ENCODE data around the gene GRAMD4.

GRAMD4 gene

GRCh38 chr22:46674906-46675305 is 54.7 kb downstream of the GRAMD4 start:
- DNase-seq, result peak in 1 of 2 experiments; percentile 21

- DNase-seq, result no peak
These were observed 55.3 kb downstream of the GRAMD4 start for GRCh38 chr22:46675479-46675878.

- no peak for DNase-seq
These were observed 55.8 kb downstream of the GRAMD4 start for GRCh38 chr22:46675938-46676337.

- DNase-seq, result no peak
These were observed 56.3 kb downstream of the GRAMD4 start for GRCh38 chr22:46676479-46676878.

DNA sequence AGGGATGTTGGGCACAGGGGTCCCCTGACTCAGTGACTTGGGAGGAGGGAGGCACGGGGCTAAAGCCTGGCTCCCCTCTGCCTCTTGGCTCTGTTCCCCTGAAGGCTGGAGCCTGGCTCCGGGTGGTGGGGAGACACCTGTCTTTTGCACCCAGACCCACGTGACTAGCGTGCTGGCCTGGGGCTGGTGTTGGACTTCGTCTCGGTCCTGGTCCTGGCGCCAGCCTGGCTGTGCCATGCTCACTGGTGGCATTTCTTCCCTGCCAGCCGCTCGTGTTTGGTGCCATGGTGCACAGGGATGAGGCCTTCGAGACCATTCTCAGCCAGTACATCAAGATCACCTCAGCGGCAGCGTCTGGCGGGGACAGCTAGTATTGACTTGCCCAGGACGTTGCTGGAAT is 56.7 kb downstream of the GRAMD4 start:
- DNase-seq, result no peak

GRCh38 chr22:46677323-46678002 is 57.3 kb downstream of the GRAMD4 start:
- no peak for DNase-seq

- DNase-seq, result no peak
These were observed 57.9 kb downstream of the GRAMD4 start for GRCh38 chr22:46678003-46678657.

GRCh38 chr22:46678785-46679700 is 58.9 kb downstream of the GRAMD4 start:
- DNase-seq, result no peak

GRCh38 chr22:46679706-46680269 is 59.6 kb downstream of the GRAMD4 start:
- no peak for DNase-seq

DNA sequence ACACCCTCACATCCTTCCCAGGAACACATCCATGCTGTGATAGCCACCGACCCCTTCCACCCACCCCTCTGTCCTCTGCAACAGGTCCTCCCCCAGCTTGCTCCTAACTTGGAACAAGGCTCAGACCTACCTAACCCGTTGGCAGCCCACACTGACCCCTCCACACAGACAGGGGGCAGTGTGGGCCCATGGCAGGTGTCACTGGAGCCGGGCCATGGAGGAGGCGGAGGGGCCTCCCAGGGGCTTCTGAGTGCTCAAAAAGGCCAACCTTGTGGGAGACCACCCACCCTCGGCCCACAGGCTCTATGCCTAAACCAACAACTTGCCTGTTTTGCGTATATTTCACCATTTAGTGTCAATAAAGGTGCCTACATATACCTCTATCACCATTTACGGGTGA is 60.8 kb downstream of the GRAMD4 start:
- DNase-seq, result no peak

DNA sequence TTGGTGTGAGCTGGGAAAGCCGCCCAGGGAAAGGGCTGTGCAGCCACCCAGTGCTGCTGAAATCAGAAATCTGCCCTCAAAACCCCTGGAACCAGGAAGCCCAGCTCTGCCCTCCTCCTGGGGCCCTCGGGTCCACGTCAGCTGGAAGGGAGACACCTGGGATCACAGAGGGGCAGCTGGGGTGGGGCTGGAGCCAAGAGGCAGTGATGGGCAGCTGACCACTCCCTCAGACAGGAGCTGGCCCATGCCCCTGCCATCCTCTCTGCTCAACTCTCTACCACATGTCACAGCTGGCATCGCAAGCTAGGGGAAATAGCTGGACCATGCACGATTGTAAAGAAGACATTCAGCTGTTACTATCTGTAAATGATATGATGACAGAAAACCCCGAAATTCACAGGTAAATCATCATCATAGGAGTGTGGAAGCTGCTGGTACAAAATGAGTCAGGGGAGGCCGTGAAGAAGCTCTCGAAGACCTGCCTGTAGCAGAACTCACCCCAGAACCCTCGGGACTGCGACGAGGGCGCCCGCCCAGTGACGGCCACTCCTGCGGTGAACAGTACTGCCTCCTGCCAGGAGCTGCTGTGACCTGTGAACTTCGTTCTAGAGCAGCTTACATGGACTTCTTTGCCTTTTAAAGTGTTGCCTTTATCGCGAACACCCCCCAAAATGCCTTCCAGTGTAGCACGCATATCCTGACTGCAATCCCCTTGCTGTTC is 62.0 kb downstream of the GRAMD4 start:
- no peak for DNase-seq

- no peak for DNase-seq
These were observed 64.5 kb downstream of the GRAMD4 start for GRCh38 chr22:46684706-46685105.

DNA sequence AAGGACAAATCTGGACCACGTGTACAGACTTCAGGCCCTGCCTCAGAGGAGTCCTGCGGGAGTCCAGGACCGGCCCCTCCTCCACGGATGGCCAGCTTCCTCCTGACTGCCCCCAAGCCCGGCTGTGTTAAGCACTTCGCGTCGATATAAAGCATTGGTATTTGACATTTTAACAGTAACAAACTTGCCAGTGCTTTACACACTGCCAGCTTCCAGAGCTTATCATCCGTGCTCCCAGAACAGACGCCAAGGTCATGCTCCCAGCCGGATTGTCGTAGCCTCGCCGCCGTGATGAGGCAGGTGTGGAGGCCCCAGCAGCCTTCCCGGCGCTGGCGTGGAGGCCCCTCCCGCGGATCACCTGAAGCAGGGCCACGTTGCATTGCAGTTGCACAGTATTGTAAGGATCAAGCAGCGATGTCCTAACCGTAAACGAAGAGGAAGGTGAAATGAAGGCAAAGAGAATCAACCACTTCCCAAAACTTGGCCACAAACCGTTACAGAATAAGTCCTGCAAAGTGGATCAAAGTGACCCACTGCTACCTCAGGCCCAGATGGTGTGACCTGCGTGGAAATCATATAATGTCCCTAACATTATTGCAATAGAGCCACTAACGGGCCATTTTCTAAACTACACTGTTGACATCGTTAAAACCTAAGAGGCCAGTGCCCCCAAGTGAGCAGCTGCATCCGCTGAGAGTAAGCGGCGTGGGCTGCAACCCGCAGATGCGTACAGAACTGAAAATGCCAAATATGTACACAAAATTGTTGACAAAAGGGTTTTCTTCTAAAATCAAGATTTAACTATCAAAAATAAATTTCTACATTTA is 66.2 kb downstream of the GRAMD4 start:
- no peak for DNase-seq

- no peak for DNase-seq
These were observed 66.9 kb downstream of the GRAMD4 start for GRCh38 chr22:46687048-46687444.

GRCh38 chr22:46687460-46687859 is 67.3 kb downstream of the GRAMD4 start:
- DNase-seq, result no peak

DNA sequence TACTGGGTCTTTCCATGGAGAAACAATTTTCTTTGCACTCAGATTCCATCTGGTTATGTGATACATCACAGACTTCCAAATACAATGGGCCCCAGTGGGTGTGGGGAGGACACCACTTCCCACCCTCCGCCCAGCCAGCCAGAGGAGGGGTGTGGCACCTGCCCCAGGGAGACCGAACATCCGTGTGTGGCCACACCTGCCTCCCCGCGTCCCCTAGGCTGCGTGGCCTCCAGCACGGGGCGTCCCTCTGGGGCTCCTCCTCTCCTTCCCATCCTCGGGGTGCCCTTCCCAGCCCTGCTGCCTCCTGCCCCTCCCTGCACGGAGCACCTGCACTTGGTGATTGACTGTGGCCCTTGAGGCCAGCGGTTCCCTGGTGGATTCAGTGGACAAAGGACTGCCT is 68.8 kb downstream of the GRAMD4 start:
- DNase-seq, result no peak

- no peak for DNase-seq
These were observed 70.0 kb downstream of the GRAMD4 start for GRCh38 chr22:46690146-46690545.

DNA sequence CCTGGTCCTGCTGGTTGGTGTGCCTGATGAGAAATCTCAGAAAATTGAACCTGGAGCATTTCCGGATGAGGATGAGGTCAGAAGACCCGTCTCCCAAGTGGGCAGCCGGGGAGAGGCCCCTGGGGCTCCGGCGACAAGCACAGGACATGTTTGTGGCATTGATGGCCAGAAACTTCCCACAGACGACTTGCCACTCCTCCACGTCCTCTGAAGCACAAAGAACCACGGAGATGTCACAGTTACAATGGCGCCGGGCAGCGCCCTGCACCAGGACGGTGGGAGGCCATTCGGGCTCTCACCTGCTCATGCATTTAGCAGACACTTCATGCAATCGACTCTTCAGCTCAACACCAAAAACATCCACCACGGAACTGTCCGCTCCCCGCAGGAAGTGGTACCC is 71.4 kb downstream of the GRAMD4 start:
- no peak for DNase-seq

DNA sequence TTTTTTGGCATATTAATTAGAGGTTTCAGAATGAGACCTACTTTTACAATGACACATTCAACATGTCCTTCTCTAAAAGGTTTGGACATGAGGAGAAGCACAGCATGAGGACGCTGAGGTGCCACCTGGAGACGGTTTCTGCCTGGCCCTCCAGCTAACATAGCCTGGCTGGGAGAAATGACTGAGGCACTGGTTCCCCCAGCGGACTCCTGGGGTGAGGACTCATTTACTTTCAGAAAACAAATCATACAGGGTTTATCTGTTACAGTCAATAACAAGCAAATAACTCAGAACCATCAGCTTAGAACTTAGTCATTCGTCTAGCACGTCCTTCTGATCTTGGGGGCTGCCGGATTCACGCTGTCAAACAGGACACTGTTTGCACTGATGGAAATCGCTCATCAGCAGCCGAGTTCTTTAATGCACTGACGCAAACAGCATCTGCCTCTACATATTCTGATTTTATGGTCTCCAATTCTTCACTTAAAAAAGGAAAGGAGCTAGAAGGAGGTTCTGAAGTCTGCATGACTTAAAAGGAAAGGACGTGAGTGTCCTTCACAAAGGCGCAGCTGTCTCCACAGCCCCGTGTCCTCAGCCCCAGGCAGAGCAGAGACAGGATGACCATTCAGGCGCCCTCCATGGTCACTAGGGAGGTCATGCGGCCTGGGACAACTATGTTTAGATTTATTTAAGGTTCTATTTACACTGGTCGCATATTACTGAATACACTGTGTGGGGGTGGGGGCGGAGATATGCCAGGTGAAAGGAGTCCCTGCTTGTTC is 73.6 kb downstream of the GRAMD4 start:
- DNase-seq, result no peak

- DNase-seq, result no peak
These were observed 74.4 kb downstream of the GRAMD4 start for GRCh38 chr22:46694416-46695170.

Measured in activated CD4-positive, alpha-beta T cell treated with anti-CD3 and anti-CD28 coated beads, Interleukin-2, amount 50 U/mL, for 4 hours (primary cell).